IMR-90 (cell line): ENCODE results near the gene DENND1B. TPM values are rescaled to one million over a fixed set of nuclear protein-coding genes. Genes with fewer than 3 reads are reported as not detected.

ENCODE experiments used
- ATAC-seq: fragments of 200-7000 bp; cut with Tn5 transposase; 2 replicates; pipeline ENCODE4 v1.9.1; 2020; ENCODE audit warnings: low read depth, mild to moderate bottlenecking, moderate library complexity
- BruUV-seq: library from RNA; stranded (reverse); fragments of 400-500 nt; replicated peaks from 2 replicates; lab custom pipeline; 2021; lab: Mats Ljungman, UMichigan
- CTCF ChIA-PET: fragments of 300-600 bp; formaldehyde crosslinking; extraction: SDS; loops from one replicate; lab custom pipeline; 2021; ENCODE audit warnings: antibody characterized with exemption; lab: Yijun Ruan, JAX
- POLR2A ChIA-PET: fragments of 300-600 bp; sonication (Branson Sonifier 250); formaldehyde crosslinking; loops from one replicate; lab custom pipeline; 2022; ENCODE audit warnings: antibody characterized with exemption; ENCODE audit not compliant: unreplicated experiment; lab: Charles Lee
- DNase-seq: peaks from one replicate; pipeline ENCODE4 v3.0.0; 2013
- H2AFZ ChIP-seq: replicated peaks from 2 replicates; pipeline ENCODE3; 2013; ENCODE audit warnings: low read length, mild to moderate bottlenecking; ENCODE audit not compliant: poor library complexity
- H2AK5ac ChIP-seq: 2 replicates; pipeline ENCODE4 v1.6.1; 2013; ENCODE audit warnings: low read depth, low read length, inconsistent platforms
- H2AK9ac ChIP-seq: replicated peaks from 2 replicates; pipeline ENCODE3; 2013; ENCODE audit warnings: mild to moderate bottlenecking, low read depth, low read length, moderate library complexity; ENCODE audit not compliant: poor library complexity
- H2BK120ac ChIP-seq: 2 replicates; pipeline ENCODE4 v1.6.1; 2013; ENCODE audit warnings: low read depth, low read length, inconsistent platforms
- H2BK15ac ChIP-seq: 3 replicates; pipeline ENCODE4 v1.6.1; 2013; ENCODE audit warnings: low read depth, low read length, inconsistent platforms
- H2BK20ac ChIP-seq: 2 replicates; pipeline ENCODE4 v1.6.1; 2013; ENCODE audit warnings: low read depth, mild to moderate bottlenecking, inconsistent platforms, low read length, moderate library complexity
- H2BK5ac ChIP-seq: 2 replicates; pipeline ENCODE4 v1.6.1; 2013; ENCODE audit warnings: mild to moderate bottlenecking, low read depth, low read length, inconsistent platforms; ENCODE audit not compliant: poor library complexity, severe bottlenecking
- H3K14ac ChIP-seq: replicated peaks from 2 replicates; pipeline ENCODE4 v1.6.1; 2013; ENCODE audit warnings: low read depth, low read length, inconsistent platforms
- H3K18ac ChIP-seq: 2 replicates; pipeline ENCODE4 v1.6.1; 2013; ENCODE audit warnings: low read depth, low read length, control low read depth
- H3K23ac ChIP-seq: 2 replicates; pipeline ENCODE4 v1.6.1; 2013; ENCODE audit warnings: low read depth, low read length, inconsistent platforms
- H3K27ac ChIP-seq: 2 replicates; pipeline ENCODE4 v1.5.1; 2013; ENCODE audit warnings: mild to moderate bottlenecking, control low read depth, low read length; ENCODE audit not compliant: insufficient read depth
- H3K27me3 ChIP-seq: 2 replicates; pipeline ENCODE4 v1.6.1; 2013; ENCODE audit warnings: low read length; ENCODE audit not compliant: control insufficient read depth, insufficient read depth
- H3K36me3 ChIP-seq: 2 replicates; pipeline ENCODE4 v1.6.1; 2013; ENCODE audit warnings: low read length, mixed read lengths; ENCODE audit not compliant: control insufficient read depth, insufficient read depth
- H3K4ac ChIP-seq: 2 replicates; pipeline ENCODE4 v1.6.1; 2013; ENCODE audit warnings: low read depth, low read length, inconsistent platforms
- H3K4me1 ChIP-seq: 2 replicates; pipeline ENCODE4 v1.6.1; 2013; ENCODE audit warnings: low read length, mixed read lengths; ENCODE audit not compliant: control insufficient read depth, insufficient read depth
- H3K4me2 ChIP-seq: 2 replicates; pipeline ENCODE4 v1.6.1; 2013; ENCODE audit warnings: low read depth, mild to moderate bottlenecking, control low read depth, low read length, moderate library complexity
- H3K4me3 ChIP-seq: 2 replicates; pipeline ENCODE4 v1.5.1; 2013; ENCODE audit warnings: low read depth, mild to moderate bottlenecking, control low read depth, low read length, moderate library complexity; ENCODE audit not compliant: insufficient read depth
- H3K56ac ChIP-seq: 2 replicates; pipeline ENCODE4 v1.6.1; 2013; ENCODE audit warnings: low read length, inconsistent platforms; ENCODE audit not compliant: insufficient read depth; ENCODE audit errors: extremely low read depth
- H3K79me1 ChIP-seq, 2 experiments: 2 replicates each; pipeline ENCODE4 v1.6.1; 2013; ENCODE audit warnings: low read length in 2 of 2, inconsistent platforms in 1 of 2, low read depth in 1 of 2
- H3K9ac ChIP-seq: 2 replicates; pipeline ENCODE4 v1.6.1; 2013; ENCODE audit warnings: low read depth, low read length, control low read depth
- H3K9me1 ChIP-seq: 2 replicates; pipeline ENCODE4 v1.6.1; 2013; ENCODE audit warnings: low read length, inconsistent platforms; ENCODE audit not compliant: insufficient read depth
- H3K9me3 ChIP-seq: 2 replicates; pipeline ENCODE4 v1.6.1; 2013; ENCODE audit warnings: low read length; ENCODE audit not compliant: control insufficient read depth, insufficient read depth
- H4K20me1 ChIP-seq: 2 replicates; pipeline ENCODE4 v1.6.1; 2013; ENCODE audit warnings: low read length, inconsistent platforms; ENCODE audit not compliant: insufficient read depth
- H4K5ac ChIP-seq: 2 replicates; pipeline ENCODE4 v1.6.1; 2013; ENCODE audit warnings: mild to moderate bottlenecking, low read depth, low read length, control low read depth
- H4K8ac ChIP-seq, 2 experiments: 2 replicates each; pipeline ENCODE4 v1.6.1; 2013; ENCODE audit warnings: low read depth in 2 of 2, low read length in 2 of 2, control low read depth in 1 of 2, inconsistent platforms in 1 of 2
- H4K91ac ChIP-seq: 2 replicates; pipeline ENCODE4 v1.6.1; 2013; ENCODE audit warnings: low read depth, low read length, inconsistent platforms; ENCODE audit not compliant: insufficient read depth
- CEBPB ChIP-seq: IDR thresholded peaks from 2 replicates; pipeline ENCODE4 v1.6.1; 2012; ENCODE audit warnings: low read depth, low read length, improper control_type of control experiment
- FOS ChIP-seq: fragments of 150-350 bp; IDR thresholded peaks from 2 replicates; pipeline ENCODE4 v1.6.1; 2016; ENCODE audit warnings: low read depth, low read length
- MAZ ChIP-seq: IDR thresholded peaks from 2 replicates; pipeline ENCODE4 v1.6.1; 2012; ENCODE audit warnings: low read depth, mild to moderate bottlenecking, low read length, improper control_type of control experiment, moderate library complexity, borderline replicate concordance
- NFE2L2 ChIP-seq: fragments of 150-350 bp; IDR thresholded peaks from 2 replicates; pipeline ENCODE4 v1.6.1; 2016; ENCODE audit warnings: low read depth, mild to moderate bottlenecking, low read length
- RAD21 ChIP-seq: IDR thresholded peaks from 2 replicates; pipeline ENCODE4 v1.6.1; 2012; ENCODE audit warnings: low read length, improper control_type of control experiment
- RCOR1 ChIP-seq: IDR thresholded peaks from 2 replicates; pipeline ENCODE4 v1.6.1; 2012; ENCODE audit warnings: mild to moderate bottlenecking, low read length, improper control_type of control experiment; ENCODE audit not compliant: insufficient replicate concordance
- RFX5 ChIP-seq: IDR thresholded peaks from 2 replicates; pipeline ENCODE4 v1.8.0; 2012; ENCODE audit warnings: low read depth, mild to moderate bottlenecking, low read length, moderate library complexity
- USF2 ChIP-seq: fragments of 150-350 bp; IDR thresholded peaks from 2 replicates; pipeline ENCODE4 v1.6.1; 2017; ENCODE audit warnings: mild to moderate bottlenecking, antibody characterized with exemption, low read length, low read depth
- WGBS, 2 experiments: methylation state at CpG; one replicate each; pipeline versions ENCODE4 v1.1.5 to v1.1.7; 2013; ENCODE audit warnings: missing lambda C conversion rate in 2 of 2; ENCODE audit not compliant: insufficient read length in 1 of 2; ENCODE audit errors: extremely low coverage in 2 of 2; 5-methylcytosine and 5-hydroxymethylcytosine counted together
- dilution Hi-C: fragments of 300-500 bp; cut with HindIII; formaldehyde crosslinking; loops from one replicate; pipeline ENCODE4 v1.14.3; 2018; ENCODE audit warnings: low sequenced_read_pairs; ENCODE audit not compliant: unreplicated experiment
- in situ Hi-C: fragments of 300-500 bp; cut with MboI; formaldehyde crosslinking; loops from 3 replicates; pipeline ENCODE4 v1.14.3; 2019; ENCODE audit warnings: low sequenced_read_pairs, inconsistent platforms, mixed read lengths
- intact Hi-C: fragments of 100-400 bp; cut with micrococcal nuclease; formaldehyde crosslinking; loops from 2 replicates; pipeline ENCODE4 v1.10.0; 2022
- polyA plus RNA-seq, 3 experiments: library from polyadenylated mRNA; depleted of rRNA; stranded (reverse); fragments of >200 nt; gene quantifications; 2 replicates each; pipeline ENCODE4 v1.2.3, GENCODE V29; 2012; ENCODE audit warnings: low replicate concordance in 1 of 3
- total RNA-seq: library from RNA; depleted of rRNA; stranded (reverse); fragments of >200 nt; gene quantifications from 2 replicates; pipeline ENCODE4 v1.2.3, GENCODE V29; 2012
- TF ChIP-seq, protein P1 (sequence below): fragments of 150-350 bp; IDR thresholded peaks from 2 replicates; pipeline ENCODE4 v1.6.1; 2016; ENCODE audit warnings: low read depth, mild to moderate bottlenecking, low read length, moderate library complexity, borderline replicate concordance
- TF ChIP-seq, protein P2 (sequence below): conservative IDR thresholded peaks from 2 replicates; pipeline ENCODE4 v1.5.1; 2012; ENCODE audit warnings: mild to moderate bottlenecking, low read depth, low read length, improper control_type of control experiment

Gene DENND1B
- total and polyA plus RNA-seq, 2 of the 4 experiments (the other 2 are of a cell fraction), result 4.0 to 24.2 TPM

DNA sequence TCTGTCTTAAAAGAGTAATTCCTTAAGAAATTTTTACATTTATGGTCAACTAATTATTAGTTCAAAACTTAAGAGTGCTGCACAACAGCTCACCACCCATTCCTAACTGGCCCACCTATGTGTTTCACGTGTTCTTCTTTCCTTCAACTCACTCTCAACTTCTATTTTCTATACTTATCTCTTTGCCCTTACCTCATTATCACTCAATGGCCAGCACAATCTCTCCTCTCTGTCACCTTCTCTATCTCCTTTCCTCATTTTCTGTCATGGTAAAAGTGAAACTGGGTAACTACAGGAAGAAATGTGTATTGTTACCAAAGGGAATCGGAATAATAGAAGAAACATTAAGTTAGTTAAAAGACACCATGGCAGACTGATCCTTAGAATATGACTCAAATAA lies 43.1 kb downstream of the DENND1B start:
- H3K27ac ChIP-seq, result no peak overlapping the region
- H2BK15ac ChIP-seq, result no peak overlapping the region
- no peak overlapping the region for H3K4ac ChIP-seq
- H3K4me2 ChIP-seq, result no peak overlapping the region
- POLR2A ChIA-PET, result no interaction called here
- no peaks in the 10 kb centered on the region for H3K27me3 ChIP-seq
- TF ChIP-seq, protein P1, sequence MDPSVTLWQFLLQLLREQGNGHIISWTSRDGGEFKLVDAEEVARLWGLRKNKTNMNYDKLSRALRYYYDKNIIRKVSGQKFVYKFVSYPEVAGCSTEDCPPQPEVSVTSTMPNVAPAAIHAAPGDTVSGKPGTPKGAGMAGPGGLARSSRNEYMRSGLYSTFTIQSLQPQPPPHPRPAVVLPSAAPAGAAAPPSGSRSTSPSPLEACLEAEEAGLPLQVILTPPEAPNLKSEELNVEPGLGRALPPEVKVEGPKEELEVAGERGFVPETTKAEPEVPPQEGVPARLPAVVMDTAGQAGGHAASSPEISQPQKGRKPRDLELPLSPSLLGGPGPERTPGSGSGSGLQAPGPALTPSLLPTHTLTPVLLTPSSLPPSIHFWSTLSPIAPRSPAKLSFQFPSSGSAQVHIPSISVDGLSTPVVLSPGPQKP, result no peak
- no peak for TF ChIP-seq FOS
- no peak for TF ChIP-seq MAZ
- TF ChIP-seq RCOR1, result no peak
- no peak for TF ChIP-seq NFE2L2
- TF ChIP-seq USF2, result no peak
- TF ChIP-seq, protein P2, sequence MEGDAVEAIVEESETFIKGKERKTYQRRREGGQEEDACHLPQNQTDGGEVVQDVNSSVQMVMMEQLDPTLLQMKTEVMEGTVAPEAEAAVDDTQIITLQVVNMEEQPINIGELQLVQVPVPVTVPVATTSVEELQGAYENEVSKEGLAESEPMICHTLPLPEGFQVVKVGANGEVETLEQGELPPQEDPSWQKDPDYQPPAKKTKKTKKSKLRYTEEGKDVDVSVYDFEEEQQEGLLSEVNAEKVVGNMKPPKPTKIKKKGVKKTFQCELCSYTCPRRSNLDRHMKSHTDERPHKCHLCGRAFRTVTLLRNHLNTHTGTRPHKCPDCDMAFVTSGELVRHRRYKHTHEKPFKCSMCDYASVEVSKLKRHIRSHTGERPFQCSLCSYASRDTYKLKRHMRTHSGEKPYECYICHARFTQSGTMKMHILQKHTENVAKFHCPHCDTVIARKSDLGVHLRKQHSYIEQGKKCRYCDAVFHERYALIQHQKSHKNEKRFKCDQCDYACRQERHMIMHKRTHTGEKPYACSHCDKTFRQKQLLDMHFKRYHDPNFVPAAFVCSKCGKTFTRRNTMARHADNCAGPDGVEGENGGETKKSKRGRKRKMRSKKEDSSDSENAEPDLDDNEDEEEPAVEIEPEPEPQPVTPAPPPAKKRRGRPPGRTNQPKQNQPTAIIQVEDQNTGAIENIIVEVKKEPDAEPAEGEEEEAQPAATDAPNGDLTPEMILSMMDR, result no peak
- no peak for TF ChIP-seq CEBPB
- no peak for TF ChIP-seq RFX5
- TF ChIP-seq RAD21, result no peak
- H3K9me1 ChIP-seq, result no peaks in the 10 kb centered on the region; the same call in 1 of the 2 replicates
- no peak overlapping the region for H4K8ac ChIP-seq
- H3K36me3 ChIP-seq, result 0 out of 2 replicates have a peak, but pooled peaks cover 2% of the 10 kb centered on the region
- no peak overlapping the region for H4K5ac ChIP-seq
- no peak overlapping the region for H3K56ac ChIP-seq
- no peak overlapping the region for H2BK120ac ChIP-seq
- H3K18ac ChIP-seq, result no peak overlapping the region
- intact Hi-C loops (no loop called here), dilution Hi-C loops (no loop called here), in situ Hi-C loops (no loop called here)
- H4K20me1 ChIP-seq, result no peaks in the 10 kb centered on the region; the same call in 1 of the 2 replicates
- BruUV-seq, result no TSS peak
- no peak for DNase-seq
- peaks cover 14 to 45% of the 10 kb centered on the region in 2 experiments for H3K79me1 ChIP-seq
- H2BK20ac ChIP-seq, result no peak overlapping the region
- H4K91ac ChIP-seq, result no peak overlapping the region
- H2AK9ac ChIP-seq, result no peak overlapping the region
- no peak for ATAC-seq
- H3K4me3 ChIP-seq, result no peak overlapping the region
- no peak overlapping the region for H2AFZ ChIP-seq
- H3K14ac ChIP-seq, result no peak overlapping the region
- H3K9me3 ChIP-seq, result no peaks in the 10 kb centered on the region
- no peak overlapping the region for H2AK5ac ChIP-seq
- no peak overlapping the region for H2BK5ac ChIP-seq
- no peak overlapping the region for H3K23ac ChIP-seq
- no peak overlapping the region for H3K9ac ChIP-seq
- 0 out of 2 replicates have a peak, but pooled peaks cover 2% of the 10 kb centered on the region for H3K4me1 ChIP-seq
- 100% methylated on average over 1 of the region's 2 CpGs for WGBS, 2 experiments
- CTCF ChIA-PET, result no interaction called here
